Measurements from ENCODE around the gene POLR2L. TPM values are rescaled to one million over a fixed set of nuclear protein-coding genes. Genes with fewer than 3 reads are reported as not detected.

The POLR2L gene
- total and polyA plus RNA-seq, 2 of the 13 experiments (the other 11 are each of a cell fraction or from before 2014, with no cell fraction given), result 104 to 114 TPM

DNA sequence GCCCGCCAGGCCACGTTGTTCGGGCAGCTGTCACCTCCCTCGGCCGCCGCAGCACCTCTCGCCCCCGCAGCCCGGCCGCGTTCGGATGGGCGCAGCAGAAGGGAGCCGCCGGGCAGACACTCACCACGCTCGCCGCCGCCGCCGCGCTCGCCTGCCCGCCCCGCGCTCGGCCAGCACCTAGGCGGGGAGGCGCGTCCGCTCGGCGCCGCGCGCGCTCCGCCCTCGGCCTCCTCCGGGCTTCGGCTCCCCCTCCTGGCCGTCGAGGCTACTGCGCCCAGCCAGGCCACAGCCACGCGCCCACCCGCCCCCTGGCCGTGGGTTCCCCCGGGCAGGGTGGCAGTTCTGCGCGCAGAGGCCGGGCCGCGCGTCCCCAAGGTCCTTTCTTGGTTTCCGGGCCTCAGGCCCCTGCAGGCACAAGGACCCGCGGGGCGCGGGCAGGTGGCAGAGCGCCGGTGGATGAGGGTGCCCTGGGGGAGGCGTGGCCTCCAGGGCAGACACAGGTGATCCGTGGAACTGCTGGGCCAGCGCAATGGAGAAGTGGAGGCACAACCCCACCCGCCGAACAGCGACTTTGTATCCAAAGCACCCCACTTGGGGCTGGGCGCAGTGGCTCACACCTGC lies 44.1 kb downstream of the POLR2L start, which contains the start of gene SLC25A22 (continued):
- TF ChIP-seq, protein P1, sequence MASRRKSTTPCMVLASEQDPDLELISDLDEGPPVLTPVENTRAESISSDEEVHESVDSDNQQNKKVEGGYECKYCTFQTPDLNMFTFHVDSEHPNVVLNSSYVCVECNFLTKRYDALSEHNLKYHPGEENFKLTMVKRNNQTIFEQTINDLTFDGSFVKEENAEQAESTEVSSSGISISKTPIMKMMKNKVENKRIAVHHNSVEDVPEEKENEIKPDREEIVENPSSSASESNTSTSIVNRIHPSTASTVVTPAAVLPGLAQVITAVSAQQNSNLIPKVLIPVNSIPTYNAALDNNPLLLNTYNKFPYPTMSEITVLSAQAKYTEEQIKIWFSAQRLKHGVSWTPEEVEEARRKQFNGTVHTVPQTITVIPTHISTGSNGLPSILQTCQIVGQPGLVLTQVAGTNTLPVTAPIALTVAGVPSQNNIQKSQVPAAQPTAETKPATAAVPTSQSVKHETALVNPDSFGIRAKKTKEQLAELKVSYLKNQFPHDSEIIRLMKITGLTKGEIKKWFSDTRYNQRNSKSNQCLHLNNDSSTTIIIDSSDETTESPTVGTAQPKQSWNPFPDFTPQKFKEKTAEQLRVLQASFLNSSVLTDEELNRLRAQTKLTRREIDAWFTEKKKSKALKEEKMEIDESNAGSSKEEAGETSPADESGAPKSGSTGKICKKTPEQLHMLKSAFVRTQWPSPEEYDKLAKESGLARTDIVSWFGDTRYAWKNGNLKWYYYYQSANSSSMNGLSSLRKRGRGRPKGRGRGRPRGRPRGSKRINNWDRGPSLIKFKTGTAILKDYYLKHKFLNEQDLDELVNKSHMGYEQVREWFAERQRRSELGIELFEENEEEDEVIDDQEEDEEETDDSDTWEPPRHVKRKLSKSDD (CRISPR knock-in tag; IDR thresholded peaks at IDR 0.05; ENCODE audit: low read depth), result 0 out of 2 replicates have a peak, but pooled peaks have one; percentile 43
- no peak for TF ChIP-seq ZNF7 (CRISPR knock-in tag; IDR thresholded peaks at IDR 0.05)
- TF ChIP-seq ZNF337 (CRISPR knock-in tag; IDR thresholded peaks at IDR 0.05; ENCODE audit: borderline replicate concordance, low read depth), result no peak
- no peak for TF ChIP-seq TBX3 (IDR thresholded peaks at IDR 0.05; ENCODE audit: borderline replicate concordance)
- TF ChIP-seq, protein P2, sequence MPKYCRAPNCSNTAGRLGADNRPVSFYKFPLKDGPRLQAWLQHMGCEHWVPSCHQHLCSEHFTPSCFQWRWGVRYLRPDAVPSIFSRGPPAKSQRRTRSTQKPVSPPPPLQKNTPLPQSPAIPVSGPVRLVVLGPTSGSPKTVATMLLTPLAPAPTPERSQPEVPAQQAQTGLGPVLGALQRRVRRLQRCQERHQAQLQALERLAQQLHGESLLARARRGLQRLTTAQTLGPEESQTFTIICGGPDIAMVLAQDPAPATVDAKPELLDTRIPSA (CRISPR knock-in tag; IDR thresholded peaks at IDR 0.05; ENCODE audit: borderline replicate concordance), result no peak
- no peak for TF ChIP-seq ZNF546 (CRISPR knock-in tag; conservative IDR thresholded peaks at IDR 0.05)
- no peak for TF ChIP-seq ZNF773 (CRISPR knock-in tag; IDR thresholded peaks at IDR 0.05; ENCODE audit: borderline replicate concordance)
- no peak for TF ChIP-seq NCOR1 (IDR thresholded peaks at IDR 0.05; ENCODE audit: borderline replicate concordance, low read length)
- TF ChIP-seq ARID2 (CRISPR knock-in tag; IDR thresholded peaks at IDR 0.05; ENCODE audit: borderline replicate concordance), result no peak
- TF ChIP-seq, protein P3, sequence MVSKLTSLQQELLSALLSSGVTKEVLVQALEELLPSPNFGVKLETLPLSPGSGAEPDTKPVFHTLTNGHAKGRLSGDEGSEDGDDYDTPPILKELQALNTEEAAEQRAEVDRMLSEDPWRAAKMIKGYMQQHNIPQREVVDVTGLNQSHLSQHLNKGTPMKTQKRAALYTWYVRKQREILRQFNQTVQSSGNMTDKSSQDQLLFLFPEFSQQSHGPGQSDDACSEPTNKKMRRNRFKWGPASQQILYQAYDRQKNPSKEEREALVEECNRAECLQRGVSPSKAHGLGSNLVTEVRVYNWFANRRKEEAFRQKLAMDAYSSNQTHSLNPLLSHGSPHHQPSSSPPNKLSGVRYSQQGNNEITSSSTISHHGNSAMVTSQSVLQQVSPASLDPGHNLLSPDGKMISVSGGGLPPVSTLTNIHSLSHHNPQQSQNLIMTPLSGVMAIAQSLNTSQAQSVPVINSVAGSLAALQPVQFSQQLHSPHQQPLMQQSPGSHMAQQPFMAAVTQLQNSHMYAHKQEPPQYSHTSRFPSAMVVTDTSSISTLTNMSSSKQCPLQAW (CRISPR knock-in tag; IDR thresholded peaks at IDR 0.05), result peak; percentile 8; the same call in 1 of the 2 replicates
- TF ChIP-seq PITX1 (CRISPR knock-in tag; IDR thresholded peaks at IDR 0.05), result no peak
- no peak for TF ChIP-seq YEATS2 (CRISPR knock-in tag; IDR thresholded peaks at IDR 0.05; ENCODE audit: borderline replicate concordance)
- no peak for TF ChIP-seq RFXANK (CRISPR knock-in tag; IDR thresholded peaks at IDR 0.05)
- TF ChIP-seq ZMYM2 (CRISPR knock-in tag; IDR thresholded peaks at IDR 0.05), result no peak
- TF ChIP-seq KLF12 (CRISPR knock-in tag; IDR thresholded peaks at IDR 0.05; ENCODE audit: borderline replicate concordance), result 0 out of 2 replicates have a peak, but pooled peaks have one; percentile 66
- TF ChIP-seq MAFK (conservative IDR thresholded peaks at IDR 0.05 in 1 of 2, IDR thresholded peaks at IDR 0.05 in 1 of 2; ENCODE audit: low read length in 2 of 2), result no peak
- no peak for TF ChIP-seq ZNF747 (CRISPR knock-in tag; IDR thresholded peaks at IDR 0.05; ENCODE audit: borderline replicate concordance)
- TF ChIP-seq BORCS8-MEF2B (CRISPR knock-in tag; IDR thresholded peaks at IDR 0.05), result peak; percentile 61; the same call in 1 of the 2 replicates
- no peak for TF ChIP-seq FOXM1 (CRISPR knock-in tag; IDR thresholded peaks at IDR 0.05)
- TF ChIP-seq ZNF776 (CRISPR knock-in tag; IDR thresholded peaks at IDR 0.05), result peak; percentile 75; the same call in 1 of the 2 replicates
- peak; percentile 41; the same call in 1 of the 2 replicates for TF ChIP-seq ZSCAN21 (CRISPR knock-in tag; IDR thresholded peaks at IDR 0.05; ENCODE audit: borderline replicate concordance)
- TF ChIP-seq, protein P4, sequence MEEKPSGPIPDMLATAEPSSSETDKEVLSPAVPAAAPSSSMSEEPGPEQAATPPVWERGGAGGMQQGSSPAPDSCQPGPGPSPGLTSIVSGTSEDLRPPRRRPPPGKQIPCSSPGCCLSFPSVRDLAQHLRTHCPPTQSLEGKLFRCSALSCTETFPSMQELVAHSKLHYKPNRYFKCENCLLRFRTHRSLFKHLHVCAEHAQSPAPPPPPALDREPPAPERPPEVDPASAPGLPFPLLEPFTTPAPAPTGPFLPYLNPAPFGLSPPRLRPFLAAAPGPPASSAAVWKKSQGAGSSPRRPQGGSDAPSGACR (CRISPR knock-in tag; IDR thresholded peaks at IDR 0.05), result no peak
- TF ChIP-seq STAT5B (CRISPR knock-in tag; IDR thresholded peaks at IDR 0.05), result no peak
- TF ChIP-seq ZNF274 (CRISPR knock-in tag; IDR thresholded peaks at IDR 0.05), result no peak
- TF ChIP-seq CENPT (CRISPR knock-in tag; IDR thresholded peaks at IDR 0.05; ENCODE audit: low read depth), result 0 out of 2 replicates have a peak, but pooled peaks have one; percentile 34
